HL-60/S4 (cell line): ENCODE data around the gene CLIC5.

Experiments
- in situ Hi-C: fragments of 300-500 bp; cut with MboI; formaldehyde crosslinking; loops from 2 replicates; pipeline ENCODE4 v1.14.3; 2022; ENCODE audit warnings: low sequenced_read_pairs

CLIC5 gene

DNA sequence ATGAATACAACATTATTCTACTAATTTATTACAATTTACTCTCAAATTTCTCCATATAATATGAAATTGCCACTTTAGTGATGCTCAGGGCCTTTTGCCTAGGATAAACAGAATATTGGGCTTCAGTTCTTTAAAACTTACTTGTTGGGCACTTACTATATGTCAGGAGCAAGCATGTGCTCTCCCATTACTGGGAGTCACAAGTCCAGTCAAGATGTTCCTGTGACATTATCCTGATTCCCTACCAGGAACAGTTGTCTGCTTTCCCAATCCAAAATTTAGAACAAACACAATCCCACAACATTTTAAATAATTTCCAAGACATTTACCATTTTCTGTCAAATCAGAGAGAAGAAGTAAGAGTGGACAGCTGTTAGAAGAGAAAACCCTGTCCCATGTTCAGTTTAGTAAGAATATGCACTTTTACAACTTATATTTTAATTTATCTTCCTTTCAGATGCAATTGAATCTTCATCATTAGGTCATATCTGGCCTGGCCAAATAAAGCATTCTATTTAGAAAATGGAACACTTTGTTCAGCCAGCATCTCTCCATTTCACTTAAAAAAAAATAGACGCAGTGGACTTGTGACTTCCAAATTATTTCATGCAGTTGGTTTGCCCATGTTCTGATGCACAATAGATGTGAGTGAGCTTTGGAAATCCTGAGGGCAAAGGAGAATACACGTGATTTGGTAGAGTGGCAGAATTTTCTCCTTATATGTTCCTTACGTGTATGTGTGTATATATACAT lies 159.8 kb downstream of the CLIC5 start:
- in situ Hi-C loops, result no loop called here

DNA sequence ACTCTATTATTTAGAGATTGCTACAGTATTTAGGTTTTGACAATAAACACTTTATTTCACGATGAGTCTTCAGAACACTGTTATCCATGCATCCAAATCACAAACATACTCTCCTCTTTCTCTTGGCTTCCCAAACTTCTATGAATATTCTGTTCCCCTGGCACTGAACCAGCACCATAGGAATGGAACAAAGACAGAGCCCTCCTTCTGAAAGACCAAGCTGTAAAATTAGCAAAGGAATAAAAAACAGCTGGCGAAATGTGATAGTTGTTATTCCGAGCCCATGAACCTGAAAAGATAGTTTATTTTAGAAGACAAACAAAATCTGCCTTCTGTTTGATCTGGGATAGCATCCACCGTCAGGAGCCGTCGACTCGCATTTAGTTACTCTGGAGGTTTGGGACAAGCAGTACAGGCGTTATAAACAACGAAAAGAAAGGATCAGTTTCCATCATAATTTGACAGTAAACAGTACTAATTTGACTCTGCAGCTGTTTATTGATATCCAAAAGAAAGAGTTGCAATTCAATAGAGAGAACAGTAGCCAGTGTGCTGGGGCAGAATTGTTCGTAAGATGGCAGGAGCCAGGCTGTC lies 161.4 kb downstream of the CLIC5 start:
- in situ Hi-C loops, result no loop called here

DNA sequence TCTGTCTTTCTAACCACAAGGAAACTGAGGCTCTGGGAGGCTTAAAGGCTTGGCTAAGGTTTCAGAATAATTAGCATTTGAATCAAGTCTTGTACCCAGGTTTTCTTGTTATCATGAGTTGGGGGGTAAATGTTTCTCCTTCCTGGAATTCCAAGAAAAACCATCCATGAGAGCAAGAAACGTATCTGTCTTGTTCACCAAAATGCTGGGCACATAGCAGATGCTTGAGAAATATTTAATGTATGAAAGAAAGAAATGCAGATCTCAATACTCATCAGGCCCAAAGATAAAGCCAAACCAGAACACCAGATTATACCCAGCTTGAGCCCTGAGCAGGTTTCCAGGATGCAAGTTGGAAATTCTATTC lies 164.6 kb downstream of the CLIC5 start:
- in situ Hi-C loops, result no loop called here

DNA sequence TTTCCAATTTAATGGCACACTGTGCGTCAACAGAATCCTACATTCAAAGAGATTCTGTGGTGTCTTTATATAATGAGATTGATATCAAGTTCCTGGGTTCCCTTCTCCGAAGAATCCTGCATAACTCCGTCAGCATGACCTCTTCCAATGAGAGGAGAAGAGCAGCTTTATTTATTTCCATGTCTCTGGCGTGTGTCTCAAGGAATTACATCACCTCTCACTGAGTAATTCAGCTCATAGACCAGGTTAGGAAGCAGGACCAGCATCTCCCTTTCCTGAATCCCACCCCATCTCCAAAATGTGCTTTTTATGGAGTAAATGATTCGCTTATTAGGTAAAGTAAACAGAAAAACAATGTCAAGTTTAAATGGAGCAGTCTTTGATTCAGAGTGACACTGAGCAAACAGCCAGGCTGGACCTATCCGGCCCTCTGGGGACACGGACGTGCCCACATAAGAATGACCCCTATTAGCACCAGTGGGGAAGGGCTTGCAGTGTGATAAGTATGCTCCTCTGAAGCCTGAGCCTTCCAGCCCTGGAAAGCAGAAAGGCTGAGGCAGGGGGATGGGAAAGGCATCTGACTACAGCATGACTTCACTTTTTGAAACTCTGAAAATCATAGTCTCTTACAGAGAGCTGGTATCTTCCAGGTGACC lies 165.2 kb downstream of the CLIC5 start:
- in situ Hi-C loops, result no loop called here

DNA sequence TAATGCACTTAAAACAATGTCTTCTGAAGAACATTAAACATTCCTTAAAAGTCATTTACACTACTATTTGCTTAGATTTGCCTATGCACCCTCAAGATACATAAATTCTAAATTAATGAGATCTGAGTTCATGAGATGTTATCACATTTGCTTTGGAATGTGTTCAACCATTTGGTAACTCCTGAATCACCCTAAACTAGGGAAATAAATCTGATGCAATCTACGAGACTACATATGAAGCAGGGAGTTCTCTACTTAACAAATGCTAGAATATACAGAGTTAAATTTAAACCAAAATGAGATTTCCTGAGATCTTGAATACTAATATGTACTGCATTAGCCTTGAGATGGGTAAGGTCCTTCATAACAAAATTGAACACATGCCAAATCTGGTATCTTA lies 170.1 kb downstream of the CLIC5 start:
- in situ Hi-C loops, result no loop called here

DNA sequence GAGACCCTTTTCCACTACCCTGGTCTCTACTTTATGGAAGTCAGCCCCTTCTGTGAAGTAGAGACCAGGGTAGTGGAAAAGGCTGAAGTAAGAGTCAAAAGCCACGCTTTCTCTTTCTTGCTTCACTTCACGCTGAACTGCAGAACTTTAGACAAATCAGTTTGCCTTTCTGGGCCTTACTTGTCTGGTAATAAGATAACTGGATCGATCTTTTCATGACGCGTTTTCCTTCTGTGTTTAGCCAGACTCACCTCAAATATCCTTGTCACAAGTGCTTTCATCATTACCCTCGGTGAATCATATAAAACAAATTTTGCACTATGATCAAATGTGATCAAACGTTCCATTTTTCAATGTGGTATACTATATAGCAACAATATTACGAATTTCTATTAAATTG lies 170.7 kb downstream of the CLIC5 start:
- in situ Hi-C loops, result no loop called here

DNA sequence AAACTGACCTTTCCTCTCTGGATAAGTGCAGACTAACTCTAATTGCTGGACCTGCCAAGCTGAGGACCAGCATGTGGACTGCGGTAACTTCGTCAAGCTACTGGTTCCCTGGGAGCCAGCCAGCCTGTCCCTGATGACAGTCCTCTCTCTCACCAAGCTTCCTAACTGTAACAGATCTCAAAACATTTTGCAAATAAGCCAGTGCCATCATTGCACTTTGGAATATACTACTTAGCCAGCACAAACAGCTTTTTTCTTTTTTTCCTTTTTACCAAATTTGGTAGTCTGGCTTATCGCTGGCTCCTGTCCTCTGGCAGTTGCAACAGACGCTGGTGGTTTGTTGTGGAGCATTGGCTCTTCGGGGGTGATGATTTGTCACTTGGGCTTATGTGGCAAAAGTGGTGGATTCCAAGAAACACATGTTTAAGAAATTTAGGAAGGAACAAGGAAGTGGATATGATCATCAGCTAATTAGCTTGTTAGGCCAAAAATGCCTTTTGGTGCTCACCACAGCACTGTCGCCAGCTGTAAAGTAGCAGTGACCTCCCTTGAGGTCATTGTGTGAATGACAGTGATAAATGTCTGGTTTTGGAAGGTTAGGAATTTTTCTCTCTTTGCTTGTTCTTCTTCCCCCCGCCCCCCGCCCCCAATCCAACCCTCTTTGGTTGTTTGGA lies 171.7 kb downstream of the CLIC5 start:
- in situ Hi-C loops, result no loop called here

DNA sequence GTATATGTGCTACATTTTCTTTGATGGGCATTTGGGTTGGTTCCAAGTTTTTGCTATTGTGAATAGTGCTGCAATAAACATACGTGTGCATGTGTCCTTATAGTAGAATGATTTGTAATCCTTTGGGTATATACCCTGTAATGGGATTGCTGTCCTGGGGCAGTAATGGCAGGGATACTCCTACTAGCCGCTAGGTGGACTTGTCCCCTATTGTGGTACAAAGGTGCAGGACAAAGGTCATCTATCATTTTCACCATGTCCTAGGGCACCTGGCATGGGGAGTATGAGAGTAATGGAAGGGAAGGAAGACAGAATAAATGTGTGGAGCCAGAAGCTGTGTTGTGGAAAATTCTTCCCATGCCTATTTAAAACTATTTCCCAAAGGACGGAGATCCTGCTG lies 174.6 kb downstream of the CLIC5 start:
- in situ Hi-C loops, result no loop called here

DNA sequence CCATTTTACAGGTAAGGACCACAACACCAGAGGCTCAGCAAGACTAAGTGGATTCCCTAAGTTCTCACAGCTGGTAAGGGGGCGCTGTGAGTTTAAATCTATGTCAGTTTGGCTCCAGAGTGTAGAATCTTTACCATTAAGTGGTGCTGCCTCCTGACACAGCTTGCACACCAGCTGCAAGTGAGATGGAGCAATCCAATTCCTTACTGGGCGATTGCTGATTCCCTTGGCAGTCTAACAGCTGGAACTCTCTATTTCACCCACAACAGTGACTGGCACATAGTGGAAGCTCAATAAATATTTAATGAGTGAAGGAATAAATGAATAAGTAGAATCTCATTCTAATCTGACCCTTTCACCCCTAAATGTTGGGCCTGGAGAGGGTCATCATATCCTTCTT lies 176.7 kb downstream of the CLIC5 start:
- in situ Hi-C loops, result no loop called here

DNA sequence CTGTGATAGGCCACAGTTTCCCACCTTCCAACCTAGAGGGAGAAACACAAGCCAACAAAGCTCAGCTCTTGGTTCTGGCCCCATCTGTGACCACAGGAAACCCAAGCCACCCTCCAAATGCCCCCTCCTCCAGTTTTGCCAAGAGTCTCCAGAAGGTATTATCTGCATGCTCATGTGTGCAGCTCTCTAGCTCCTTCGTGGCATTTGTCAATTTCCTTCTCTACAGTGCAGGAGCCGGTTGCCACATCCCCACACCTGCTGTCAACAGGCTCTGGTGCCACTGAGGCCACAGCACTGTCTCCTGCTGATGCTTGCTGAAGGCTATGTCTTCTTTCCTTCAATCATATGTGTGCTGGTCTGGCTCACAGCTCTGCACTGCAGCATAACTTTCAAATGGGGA lies 177.2 kb downstream of the CLIC5 start:
- in situ Hi-C loops, result no loop called here

DNA sequence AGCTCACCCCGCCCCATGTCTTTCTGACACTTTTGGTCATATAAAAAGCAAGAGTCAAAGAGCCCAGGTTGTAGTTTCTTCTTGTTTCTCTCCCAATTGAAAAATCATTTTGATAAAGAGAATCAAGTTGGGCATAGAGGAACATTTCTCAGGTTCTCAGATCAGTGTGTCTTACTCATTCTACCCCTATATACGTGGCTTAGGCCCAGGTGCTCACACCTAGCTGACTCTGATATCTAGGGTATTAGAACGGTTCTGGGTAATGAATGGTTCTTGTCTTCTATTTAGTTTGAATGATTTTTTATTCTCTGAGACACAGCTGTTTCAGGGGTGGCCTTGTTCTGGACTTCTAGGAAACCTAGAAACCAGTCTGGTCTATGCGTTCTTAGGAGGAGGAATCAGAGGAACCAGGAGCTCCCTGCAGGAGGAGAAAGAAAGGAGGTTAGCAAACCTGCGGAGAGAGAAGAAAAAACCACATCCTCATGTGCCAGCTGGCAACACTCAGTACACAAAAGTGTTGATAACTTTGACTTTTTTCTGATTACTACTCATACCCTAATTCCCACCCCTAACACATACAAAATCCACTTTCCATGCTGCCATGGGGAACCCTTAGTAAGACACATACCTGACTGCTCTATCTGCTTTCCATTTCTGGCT lies 178.0 kb downstream of the CLIC5 start:
- in situ Hi-C loops, result no loop called here

DNA sequence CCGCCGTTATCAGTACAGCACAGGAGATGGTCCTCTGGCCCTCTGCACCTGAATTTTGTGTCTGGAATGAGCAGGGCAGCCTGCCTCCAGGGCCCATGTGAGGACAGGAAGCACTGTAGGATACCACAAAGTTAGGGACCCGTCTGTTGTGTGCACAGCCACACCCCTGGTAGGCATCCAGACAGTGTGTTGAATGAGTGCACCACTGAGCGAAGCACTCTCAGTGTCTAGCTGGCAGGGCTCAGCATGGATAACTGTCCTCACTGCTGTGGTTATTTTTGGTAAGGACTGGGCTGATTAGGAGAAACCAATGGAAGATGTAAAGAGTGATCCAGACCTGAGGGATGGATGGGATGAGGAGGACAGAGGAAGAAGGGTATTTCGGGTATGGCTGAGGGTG lies 178.7 kb downstream of the CLIC5 start:
- in situ Hi-C loops, result no loop called here

DNA sequence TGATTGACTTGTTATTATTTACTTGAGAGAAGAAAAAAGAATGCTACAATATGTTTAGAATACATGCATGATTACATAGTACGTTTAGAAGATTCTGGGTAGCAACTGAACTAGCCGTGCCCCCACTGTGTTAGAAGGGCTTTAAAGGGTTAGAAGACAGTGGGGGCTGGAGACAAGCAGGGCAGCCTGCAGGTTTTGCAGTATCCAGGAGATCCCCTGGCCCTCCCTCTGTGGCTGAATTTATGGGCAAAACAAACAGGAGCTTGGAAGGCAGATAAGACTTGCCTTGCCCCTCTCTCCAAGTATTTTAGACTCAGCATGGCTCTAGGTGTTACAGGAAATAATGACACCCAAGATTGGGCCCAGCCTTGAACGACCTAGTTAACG lies 179.2 kb downstream of the CLIC5 start:
- in situ Hi-C loops, result no loop called here

DNA sequence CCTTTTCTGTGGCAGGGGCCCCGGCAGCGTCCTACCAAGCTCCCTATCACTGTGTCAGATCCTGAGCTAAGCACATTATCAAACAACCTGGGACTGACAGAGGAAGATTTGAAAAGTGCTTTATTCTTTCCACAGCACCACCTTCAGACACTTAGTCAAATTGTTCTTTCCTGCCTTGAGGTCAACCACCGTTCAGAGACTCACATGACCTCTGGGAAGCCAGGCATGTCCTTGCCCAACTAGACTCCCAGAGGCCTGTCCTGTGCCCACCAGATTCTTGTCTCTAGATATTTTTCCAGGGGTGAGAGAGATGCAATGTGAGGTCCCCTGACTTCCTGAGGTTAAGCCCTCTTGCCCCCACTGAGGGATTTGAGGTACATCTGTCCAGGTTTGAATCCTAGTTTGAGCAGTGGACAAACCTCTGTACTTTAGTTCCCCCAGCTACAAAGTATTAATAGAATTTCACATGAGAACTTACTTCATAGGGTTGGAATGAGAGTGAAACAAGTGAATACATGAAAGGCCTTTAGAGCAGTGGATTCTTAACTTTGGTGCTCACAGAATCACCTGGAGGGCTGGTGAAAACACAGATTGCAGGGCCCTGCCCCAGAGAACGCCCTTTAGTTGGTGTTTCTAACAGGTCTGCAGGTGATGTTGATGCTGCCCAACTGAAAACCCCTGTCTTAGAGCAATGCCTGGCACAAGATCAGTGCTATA lies 179.8 kb downstream of the CLIC5 start:
- in situ Hi-C loops, result no loop called here

DNA sequence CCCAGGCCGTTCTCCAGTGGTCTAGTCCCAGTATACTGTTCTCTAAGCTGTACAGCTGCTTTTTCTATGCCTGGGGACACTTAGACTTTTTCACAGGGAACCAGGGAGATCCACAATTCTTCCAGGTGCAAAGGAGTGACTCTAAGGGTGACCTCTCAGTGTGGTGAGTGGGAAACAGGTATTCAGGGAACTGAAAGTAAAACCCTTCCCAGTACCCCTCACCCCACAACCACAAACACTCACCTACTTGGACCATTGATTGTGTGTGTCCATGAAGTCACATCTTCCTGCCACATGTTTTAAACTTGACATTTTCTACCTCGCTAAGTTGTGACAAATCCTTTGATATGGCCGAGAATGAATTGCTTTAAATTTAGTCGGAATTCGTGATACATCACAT lies 183.6 kb downstream of the CLIC5 start:
- in situ Hi-C loops, result no loop called here
